GM23338 (cell line): ENCODE measurements around the gene MGAT2. TPM values are rescaled to one million over a fixed set of nuclear protein-coding genes. Genes with fewer than 3 reads are reported as not detected.

Source experiments
- CREB1 ChIP-seq: fragments of 250-450 bp; sonication (Bioruptor Pico); IDR thresholded peaks from 2 replicates; pipeline ENCODE4 v1.5.0; 2020; ENCODE audit warnings: low read depth, mild to moderate bottlenecking, moderate library complexity
- EZH2 ChIP-seq: fragments of 200-600 bp; sonication (generic); IDR thresholded peaks from one replicate; pipeline ENCODE4 v1.8.0; 2017; ENCODE audit warnings: antibody characterized with exemption, mild to moderate bottlenecking, low read depth; ENCODE audit not compliant: unreplicated experiment
- EZH2phosphoT487 ChIP-seq: fragments of 200-600 bp; sonication (generic); IDR thresholded peaks from one replicate; pipeline ENCODE4 v1.8.1; 2018; ENCODE audit warnings: antibody characterized with exemption; ENCODE audit not compliant: unreplicated experiment
- POLR2AphosphoS5 ChIP-seq: IDR thresholded peaks from 2 replicates; pipeline ENCODE4 v1.6.1; 2016; ENCODE audit warnings: antibody characterized with exemption, low read depth
- STAT1 ChIP-seq: IDR thresholded peaks from one replicate; pipeline ENCODE4 v1.6.1; 2016; ENCODE audit warnings: antibody characterized with exemption; ENCODE audit not compliant: unreplicated experiment
- ZNF331 ChIP-seq: fragments of 250-450 bp; sonication (Bioruptor Pico); IDR thresholded peaks from 2 replicates; pipeline ENCODE4 v1.5.0; 2020; ENCODE audit warnings: low read depth, mild to moderate bottlenecking, moderate library complexity
- polyA plus RNA-seq: library from polyadenylated mRNA; unstranded; fragments of >200 nt; fragmentation: Nextera tagmentation; extraction: Ambion mirVana; gene quantifications from 2 replicates; pipeline ENCODE4 v1.2.1, GENCODE V29; 2016
- total RNA-seq: library from RNA; depleted of rRNA; stranded (reverse); fragments of >200 nt; shearing (Covaris generic); gene quantifications from 2 replicates; pipeline ENCODE4 v1.2.3, GENCODE V29; 2014
- TF ChIP-seq, protein P1 (sequence below): IDR thresholded peaks from one replicate; pipeline ENCODE4 v1.6.1; 2018; ENCODE audit warnings: antibody characterized with exemption; ENCODE audit not compliant: unreplicated experiment
- TF ChIP-seq, protein P2 (sequence below): IDR thresholded peaks from 2 replicates; pipeline ENCODE4 v1.6.1; 2016; ENCODE audit warnings: antibody characterized with exemption
- TF ChIP-seq, protein P3 (sequence below), 2 experiments: fragments of 200-600 bp in 1 of 2; sonication (generic) in 1 of 2; conservative IDR thresholded peaks; 2 replicates each; pipeline versions ENCODE4 v1.5.1 to v1.6.1; 2016 to 2017; ENCODE audit warnings: antibody characterized with exemption in 2 of 2, low read depth in 2 of 2, mild to moderate bottlenecking in 2 of 2, moderate library complexity in 1 of 2

Gene MGAT2
- total and polyA plus RNA-seq, 2 experiments from 2014 or later, result 10.1 to 31.6 TPM

- TF ChIP-seq, protein P1, sequence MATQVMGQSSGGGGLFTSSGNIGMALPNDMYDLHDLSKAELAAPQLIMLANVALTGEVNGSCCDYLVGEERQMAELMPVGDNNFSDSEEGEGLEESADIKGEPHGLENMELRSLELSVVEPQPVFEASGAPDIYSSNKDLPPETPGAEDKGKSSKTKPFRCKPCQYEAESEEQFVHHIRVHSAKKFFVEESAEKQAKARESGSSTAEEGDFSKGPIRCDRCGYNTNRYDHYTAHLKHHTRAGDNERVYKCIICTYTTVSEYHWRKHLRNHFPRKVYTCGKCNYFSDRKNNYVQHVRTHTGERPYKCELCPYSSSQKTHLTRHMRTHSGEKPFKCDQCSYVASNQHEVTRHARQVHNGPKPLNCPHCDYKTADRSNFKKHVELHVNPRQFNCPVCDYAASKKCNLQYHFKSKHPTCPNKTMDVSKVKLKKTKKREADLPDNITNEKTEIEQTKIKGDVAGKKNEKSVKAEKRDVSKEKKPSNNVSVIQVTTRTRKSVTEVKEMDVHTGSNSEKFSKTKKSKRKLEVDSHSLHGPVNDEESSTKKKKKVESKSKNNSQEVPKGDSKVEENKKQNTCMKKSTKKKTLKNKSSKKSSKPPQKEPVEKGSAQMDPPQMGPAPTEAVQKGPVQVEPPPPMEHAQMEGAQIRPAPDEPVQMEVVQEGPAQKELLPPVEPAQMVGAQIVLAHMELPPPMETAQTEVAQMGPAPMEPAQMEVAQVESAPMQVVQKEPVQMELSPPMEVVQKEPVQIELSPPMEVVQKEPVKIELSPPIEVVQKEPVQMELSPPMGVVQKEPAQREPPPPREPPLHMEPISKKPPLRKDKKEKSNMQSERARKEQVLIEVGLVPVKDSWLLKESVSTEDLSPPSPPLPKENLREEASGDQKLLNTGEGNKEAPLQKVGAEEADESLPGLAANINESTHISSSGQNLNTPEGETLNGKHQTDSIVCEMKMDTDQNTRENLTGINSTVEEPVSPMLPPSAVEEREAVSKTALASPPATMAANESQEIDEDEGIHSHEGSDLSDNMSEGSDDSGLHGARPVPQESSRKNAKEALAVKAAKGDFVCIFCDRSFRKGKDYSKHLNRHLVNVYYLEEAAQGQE, result no peak
- TF ChIP-seq, protein P2, sequence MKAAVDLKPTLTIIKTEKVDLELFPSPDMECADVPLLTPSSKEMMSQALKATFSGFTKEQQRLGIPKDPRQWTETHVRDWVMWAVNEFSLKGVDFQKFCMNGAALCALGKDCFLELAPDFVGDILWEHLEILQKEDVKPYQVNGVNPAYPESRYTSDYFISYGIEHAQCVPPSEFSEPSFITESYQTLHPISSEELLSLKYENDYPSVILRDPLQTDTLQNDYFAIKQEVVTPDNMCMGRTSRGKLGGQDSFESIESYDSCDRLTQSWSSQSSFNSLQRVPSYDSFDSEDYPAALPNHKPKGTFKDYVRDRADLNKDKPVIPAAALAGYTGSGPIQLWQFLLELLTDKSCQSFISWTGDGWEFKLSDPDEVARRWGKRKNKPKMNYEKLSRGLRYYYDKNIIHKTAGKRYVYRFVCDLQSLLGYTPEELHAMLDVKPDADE, result no peak
- TF ChIP-seq, protein P3, sequence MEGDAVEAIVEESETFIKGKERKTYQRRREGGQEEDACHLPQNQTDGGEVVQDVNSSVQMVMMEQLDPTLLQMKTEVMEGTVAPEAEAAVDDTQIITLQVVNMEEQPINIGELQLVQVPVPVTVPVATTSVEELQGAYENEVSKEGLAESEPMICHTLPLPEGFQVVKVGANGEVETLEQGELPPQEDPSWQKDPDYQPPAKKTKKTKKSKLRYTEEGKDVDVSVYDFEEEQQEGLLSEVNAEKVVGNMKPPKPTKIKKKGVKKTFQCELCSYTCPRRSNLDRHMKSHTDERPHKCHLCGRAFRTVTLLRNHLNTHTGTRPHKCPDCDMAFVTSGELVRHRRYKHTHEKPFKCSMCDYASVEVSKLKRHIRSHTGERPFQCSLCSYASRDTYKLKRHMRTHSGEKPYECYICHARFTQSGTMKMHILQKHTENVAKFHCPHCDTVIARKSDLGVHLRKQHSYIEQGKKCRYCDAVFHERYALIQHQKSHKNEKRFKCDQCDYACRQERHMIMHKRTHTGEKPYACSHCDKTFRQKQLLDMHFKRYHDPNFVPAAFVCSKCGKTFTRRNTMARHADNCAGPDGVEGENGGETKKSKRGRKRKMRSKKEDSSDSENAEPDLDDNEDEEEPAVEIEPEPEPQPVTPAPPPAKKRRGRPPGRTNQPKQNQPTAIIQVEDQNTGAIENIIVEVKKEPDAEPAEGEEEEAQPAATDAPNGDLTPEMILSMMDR (conservative IDR thresholded peaks at IDR 0.05; ENCODE audit: low read depth in 2 of 2), result no peak
- TF ChIP-seq EZH2phosphoT487 (no peak), EZH2 (no peak), POLR2AphosphoS5 (no peak; the same call in 1 of the 2 replicates), ZNF331 (CRISPR knock-in tag) (no peak), CREB1 (CRISPR knock-in tag) (no peak), STAT1 (no peak)
These were observed 39.1 kb upstream of the MGAT2 start (continued) for GRCh38 chr14:49581209-49582112.
